ENCODE measurements around the gene LSM4.

Gene LSM4

GRCh38 chr19:18279266-18279515 lies 43.7 kb downstream of the LSM4 start:
- TF ChIP-seq GATA1 (IDR thresholded peaks at IDR 0.05; ENCODE audit: low read depth, low read length) (no peak), POLR2A (IDR thresholded peaks at IDR 0.05; ENCODE audit: low read length) (peak; percentile 68)
- no peak for DNase-seq

DNA sequence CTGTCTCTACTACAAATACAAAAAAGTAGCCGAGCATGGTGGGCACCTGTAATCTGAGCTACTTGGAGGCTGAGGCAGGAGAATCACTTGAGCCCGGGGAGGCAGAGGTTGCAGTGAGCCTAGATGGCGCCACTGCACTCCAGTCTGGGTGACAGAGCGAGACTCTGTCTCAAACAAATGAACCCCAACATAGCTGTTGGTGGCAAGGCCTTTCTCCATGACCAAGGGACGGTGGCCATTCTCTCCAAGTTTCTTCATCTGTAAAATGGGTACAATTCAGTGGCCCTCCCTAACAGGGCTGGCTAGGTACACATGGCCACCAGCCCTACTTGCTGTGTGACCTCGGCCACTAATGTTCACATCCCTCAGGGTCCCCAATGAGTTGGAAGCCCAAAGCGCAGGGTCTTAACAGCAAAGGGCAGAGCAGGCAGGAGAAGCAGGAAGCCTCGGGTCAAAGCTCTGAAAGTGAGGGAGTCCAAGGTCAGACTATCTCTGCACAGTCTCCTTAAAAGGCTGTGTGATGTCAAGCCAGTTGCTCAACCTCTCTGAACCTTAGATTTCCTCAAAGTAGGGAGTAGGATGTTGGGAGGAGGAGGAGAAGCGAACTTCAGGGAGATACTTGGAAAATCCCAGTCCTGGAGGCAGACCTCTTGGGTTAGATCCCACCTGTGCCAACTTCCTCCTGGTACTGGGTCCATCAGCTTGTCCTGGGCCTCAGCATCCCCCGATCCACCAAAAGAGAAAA lies 44.2 kb downstream of the LSM4 start:
- peak; percentile 55 for TF ChIP-seq POLR2A (IDR thresholded peaks at IDR 0.05; ENCODE audit: low read length)
- no peak for TF ChIP-seq GATA1 (IDR thresholded peaks at IDR 0.05; ENCODE audit: low read depth, low read length)
- peak; percentile 70 to 79 for DNase-seq

DNA sequence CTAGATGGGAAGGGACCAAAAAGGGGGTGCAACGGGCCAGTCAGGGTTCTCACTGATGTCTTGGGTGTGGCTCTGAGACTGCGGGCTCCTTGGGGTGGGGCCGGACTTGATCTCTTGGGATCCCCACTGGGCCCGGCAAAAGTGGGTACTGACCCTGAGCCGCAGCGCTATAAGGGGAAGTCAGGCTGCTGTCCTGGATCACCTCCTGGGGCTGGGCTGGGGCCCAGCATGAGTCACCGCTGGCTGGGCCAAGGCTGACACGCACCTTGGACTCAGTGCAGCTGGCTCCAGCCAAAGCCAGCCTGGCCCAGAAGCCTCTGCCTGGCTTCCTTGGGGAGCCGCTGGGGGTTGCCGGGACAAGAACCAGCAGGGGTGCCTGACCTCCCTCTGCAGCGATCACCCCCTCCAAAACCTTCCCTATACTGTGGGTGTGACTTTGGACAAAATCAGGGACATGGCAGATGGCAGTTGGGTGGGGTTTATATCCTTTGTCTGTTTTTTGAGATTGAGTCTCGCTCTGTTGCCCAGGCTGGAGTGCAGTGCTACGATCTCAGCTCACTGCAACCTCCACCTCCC lies 48.0 kb downstream of the LSM4 start:
- TF ChIP-seq GATA1 (IDR thresholded peaks at IDR 0.05; ENCODE audit: low read depth, low read length) (no peak), POLR2A (IDR thresholded peaks at IDR 0.05; ENCODE audit: low read length) (peak; percentile 72)
- peak in 1 of 2 experiments; percentile 71 for DNase-seq

DNA sequence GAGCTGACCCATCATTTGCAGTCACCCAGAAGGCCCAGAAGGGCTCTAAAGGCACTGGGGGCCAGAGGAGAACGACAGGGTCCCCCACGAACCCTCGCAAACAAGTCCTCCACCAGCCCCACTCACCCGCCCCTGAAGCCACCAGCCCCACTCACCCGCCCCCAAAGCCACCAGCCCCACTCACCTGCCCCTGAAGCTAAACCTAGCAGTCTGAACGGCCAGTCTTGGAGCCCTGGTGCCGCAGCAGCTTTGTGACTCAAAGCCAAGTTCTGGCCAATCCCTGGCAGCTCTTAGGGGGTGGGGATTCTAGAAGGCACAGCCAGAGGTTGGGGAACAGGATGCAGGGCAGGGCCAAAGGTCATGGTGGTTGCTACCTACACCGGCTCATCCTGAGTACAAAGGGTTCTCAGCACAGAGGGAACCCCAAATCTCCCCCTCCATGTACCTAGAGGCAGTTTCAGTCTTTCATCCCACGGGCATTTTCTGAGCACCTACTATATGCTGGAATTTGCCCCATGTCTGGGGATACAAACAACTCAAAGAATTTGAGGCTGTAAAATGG lies 48.6 kb downstream of the LSM4 start, which contains the start of gene IQCN:
IQCN (minus strand) TSS at position 234 of the 562 bp plus-strand sequence. CDS start 4,974 bp downstream, outside the sequence.
- TF ChIP-seq POLR2A (IDR thresholded peaks at IDR 0.05; ENCODE audit: low read length) (no peak), GATA1 (IDR thresholded peaks at IDR 0.05; ENCODE audit: low read depth, low read length) (no peak)
- no peak for DNase-seq

- DNase-seq, result no peak
- TF ChIP-seq POLR2A (IDR thresholded peaks at IDR 0.05; ENCODE audit: low read length) (no peak), GATA1 (IDR thresholded peaks at IDR 0.05; ENCODE audit: low read depth, low read length) (no peak)
These were observed 49.2 kb downstream of the LSM4 start for GRCh38 chr19:18273561-18274218.

DNA sequence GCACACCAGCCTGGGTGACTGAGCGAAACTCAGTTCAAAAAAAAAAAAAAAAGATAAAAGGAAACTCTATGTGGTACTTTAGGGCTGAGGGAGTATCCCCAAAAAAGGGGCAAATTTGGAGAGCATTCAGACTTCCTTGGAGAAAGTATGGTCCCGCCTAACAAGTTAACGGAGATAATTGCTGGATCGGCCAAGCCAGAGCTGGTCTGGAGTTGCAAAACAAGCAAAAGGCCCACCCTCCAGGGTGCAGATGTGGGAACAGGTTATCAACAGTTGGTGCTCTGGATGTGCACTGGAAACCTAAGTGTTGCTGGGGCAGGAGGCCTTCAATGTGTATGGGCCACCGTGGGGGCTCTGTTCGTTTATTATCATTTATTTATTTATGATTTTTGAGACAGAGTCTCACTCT lies 51.4 kb downstream of the LSM4 start:
- TF ChIP-seq GATA1 (IDR thresholded peaks at IDR 0.05; ENCODE audit: low read depth, low read length) (no peak), POLR2A (IDR thresholded peaks at IDR 0.05; ENCODE audit: low read length) (no peak)
- peak in 1 of 2 experiments; percentile 52 for DNase-seq

DNA sequence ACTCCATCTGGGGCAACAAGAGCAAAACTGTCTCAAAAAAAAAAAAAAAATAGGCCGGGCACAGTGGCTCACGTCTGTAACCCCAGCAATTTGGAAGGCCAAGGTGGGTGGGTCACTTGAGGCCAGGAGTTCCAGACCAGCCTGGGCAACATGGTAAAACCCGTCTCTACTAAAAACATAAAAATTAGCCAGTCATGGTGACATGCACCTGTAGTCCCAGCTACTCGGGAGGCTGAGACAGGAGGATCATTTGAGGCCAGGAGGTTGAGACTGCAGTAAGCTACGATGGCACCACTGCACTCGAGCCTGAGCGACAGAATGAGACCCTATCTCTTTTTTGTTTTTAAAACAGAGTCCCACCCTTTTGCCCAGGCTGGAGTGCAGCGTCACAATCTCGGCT lies 52.5 kb downstream of the LSM4 start:
- DNase-seq, result no peak
- no peak for TF ChIP-seq GATA1 (IDR thresholded peaks at IDR 0.05; ENCODE audit: low read depth, low read length)
- TF ChIP-seq POLR2A (IDR thresholded peaks at IDR 0.05; ENCODE audit: low read length), result no peak

DNA sequence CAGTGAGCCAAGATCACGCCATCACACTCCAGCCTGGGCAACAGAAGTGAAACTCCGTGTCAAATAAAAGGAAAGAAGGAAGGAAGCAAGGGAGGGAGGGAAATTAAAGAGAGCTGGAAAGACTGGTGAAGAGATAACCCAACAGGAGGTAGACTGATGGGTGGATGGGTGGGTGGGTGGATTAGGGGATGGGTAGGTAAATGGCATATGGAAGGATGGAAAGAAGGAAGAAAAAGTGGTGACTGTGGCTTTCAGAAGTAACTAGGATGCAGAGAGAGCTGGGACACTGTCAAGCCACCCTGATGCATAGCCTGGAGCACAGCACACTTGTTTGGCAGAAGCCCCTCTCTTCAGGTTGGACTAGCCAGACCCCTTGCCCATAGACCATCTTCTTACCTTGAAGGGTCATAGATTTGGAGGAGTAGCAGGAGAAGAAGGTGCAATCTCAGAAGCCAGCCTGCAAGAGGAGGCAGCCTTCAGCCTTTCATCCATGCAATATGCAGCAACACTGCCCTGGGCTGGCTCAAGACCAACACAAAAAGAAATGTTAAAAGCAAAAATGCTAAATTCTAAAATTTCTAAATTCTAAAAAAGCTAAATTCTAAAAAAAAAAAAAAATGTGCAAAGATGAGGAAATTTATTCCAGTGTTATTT lies 53.7 kb downstream of the LSM4 start:
- TF ChIP-seq GATA1 (IDR thresholded peaks at IDR 0.05; ENCODE audit: low read depth, low read length) (no peak), POLR2A (IDR thresholded peaks at IDR 0.05; ENCODE audit: low read length) (no peak)
- DNase-seq, result no peak

- TF ChIP-seq POLR2A (IDR thresholded peaks at IDR 0.05; ENCODE audit: low read length) (no peak), GATA1 (IDR thresholded peaks at IDR 0.05; ENCODE audit: low read depth, low read length) (no peak)
- no peak for DNase-seq
These were observed 55.8 kb downstream of the LSM4 start for GRCh38 chr19:18266771-18267686.

DNA sequence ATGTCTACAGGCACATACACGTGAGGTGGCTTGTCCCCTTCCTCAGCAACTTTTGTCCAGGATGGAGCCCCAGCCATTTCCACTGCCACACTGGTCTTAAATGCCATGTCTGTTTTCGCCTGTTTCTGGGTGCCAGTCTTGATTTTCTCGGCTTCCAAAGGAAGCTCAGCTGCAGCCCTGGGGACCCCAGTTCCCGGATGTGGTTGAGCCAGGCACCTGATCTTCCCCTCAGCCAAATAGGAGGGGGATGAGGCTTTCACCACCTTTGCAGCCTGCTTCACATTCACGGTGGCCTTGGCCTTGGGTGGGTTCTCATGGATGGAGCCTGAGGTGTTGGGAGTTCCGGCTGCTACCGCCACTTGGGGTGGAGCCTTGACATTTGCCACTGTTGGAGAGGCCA lies 57.3 kb downstream of the LSM4 start:
- TF ChIP-seq POLR2A (IDR thresholded peaks at IDR 0.05; ENCODE audit: low read length) (no peak), GATA1 (IDR thresholded peaks at IDR 0.05; ENCODE audit: low read depth, low read length) (no peak)
- DNase-seq, result no peak

GRCh38 chr19:18264971-18265540 lies 57.8 kb downstream of the LSM4 start:
- TF ChIP-seq GATA1 (IDR thresholded peaks at IDR 0.05; ENCODE audit: low read depth, low read length), result no peak
- TF ChIP-seq POLR2A (IDR thresholded peaks at IDR 0.05; ENCODE audit: low read length), result no peak
- DNase-seq, result no peak

- TF ChIP-seq GATA1 (IDR thresholded peaks at IDR 0.05; ENCODE audit: low read depth, low read length) (no peak), POLR2A (IDR thresholded peaks at IDR 0.05; ENCODE audit: low read length) (no peak)
- DNase-seq, result no peak
These were observed 58.6 kb downstream of the LSM4 start for GRCh38 chr19:18264137-18264854.
